Common myeloid progenitor, CD34-positive (primary cell): ENCODE measurements around the gene IGFN1.

Experiments
- CTCF ChIA-PET: fragments of 350-600 bp; sonication (Branson Sonifier 250); formaldehyde crosslinking; loops from one replicate; lab custom pipeline; 2021; ENCODE audit warnings: antibody characterized with exemption; lab: Charles Lee
- POLR2A ChIA-PET: fragments of 350-600 bp; sonication (Branson Sonifier 250); formaldehyde crosslinking; loops from one replicate; lab custom pipeline; 2021; ENCODE audit warnings: antibody characterized with exemption; lab: Charles Lee
- DNase-seq, 3 donors: peaks; one replicate each; pipeline versions ENCODE4 v3.0.0 to v3.0.0-alpha.2; 2013
- H3K27ac ChIP-seq, 2 experiments: 1 replicate in 1 of 2; 2 replicates in 1 of 2; pipeline ENCODE4 v1.7.0; 2013; ENCODE audit warnings: inconsistent platforms in 2 of 2, low read length in 2 of 2, mild to moderate bottlenecking in 2 of 2, low read depth in 1 of 2, moderate library complexity in 1 of 2; ENCODE audit not compliant: severe bottlenecking in 2 of 2, insufficient read depth in 1 of 2, poor library complexity in 1 of 2
- H3K27me3 ChIP-seq, 5 experiments: replicated peaks in 2 of 5; 1 replicate in 3 of 5; 2 replicates in 2 of 5; pipeline versions ENCODE4 v1.6.1 to v1.7.0; 2013; ENCODE audit warnings: low read length in 4 of 5, mild to moderate bottlenecking in 2 of 5, moderate library complexity in 2 of 5, inconsistent platforms in 1 of 5; ENCODE audit not compliant: insufficient read depth in 5 of 5, control insufficient read depth in 4 of 5
- H3K36me3 ChIP-seq, 4 experiments: 1 replicate in 2 of 4; 2 replicates in 2 of 4; pipeline versions ENCODE4 v1.6.1 to v1.7.0; 2013; ENCODE audit warnings: low read length in 3 of 4, control low read depth in 1 of 4, mild to moderate bottlenecking in 1 of 4; ENCODE audit not compliant: control insufficient read depth in 4 of 4, insufficient read depth in 4 of 4
- H3K4me1 ChIP-seq, 4 experiments: 1 replicate in 3 of 4; 2 replicates in 1 of 4; pipeline versions ENCODE4 v1.6.1 to v1.7.1; 2013; ENCODE audit warnings: low read length in 3 of 4, mild to moderate bottlenecking in 3 of 4, control low read depth in 1 of 4, inconsistent platforms in 1 of 4, moderate library complexity in 1 of 4; ENCODE audit not compliant: control insufficient read depth in 4 of 4, insufficient read depth in 4 of 4; ENCODE audit errors: control extremely low read depth in 1 of 4
- H3K4me3 ChIP-seq, 7 experiments: 1 replicate in 4 of 7; 2 replicates in 3 of 7; pipeline versions ENCODE4 v1.5.1 to v1.7.0; 2013; ENCODE audit warnings: mild to moderate bottlenecking in 7 of 7, low read length in 6 of 7, moderate library complexity in 6 of 7, inconsistent platforms in 2 of 7, low read depth in 2 of 7, control low read depth in 1 of 7; ENCODE audit not compliant: insufficient read depth in 4 of 7, control insufficient read depth in 1 of 7; ENCODE audit errors: extremely low read depth in 1 of 7
- H3K9me3 ChIP-seq, 5 experiments: 1 replicate in 4 of 5; 2 replicates in 1 of 5; pipeline versions ENCODE4 v1.6.1 to v1.7.1; 2013; ENCODE audit warnings: low read length in 4 of 5, mild to moderate bottlenecking in 2 of 5, inconsistent platforms in 1 of 5, low read depth in 1 of 5, moderate library complexity in 1 of 5; ENCODE audit not compliant: control insufficient read depth in 4 of 5, insufficient read depth in 2 of 5; ENCODE audit errors: control extremely low read depth in 1 of 5
- WGBS: methylation state at CpG from one replicate; pipeline ENCODE4 v1.1.5; 2013; ENCODE audit not compliant: insufficient coverage; 5-methylcytosine and 5-hydroxymethylcytosine counted together

The IGFN1 gene

DNA sequence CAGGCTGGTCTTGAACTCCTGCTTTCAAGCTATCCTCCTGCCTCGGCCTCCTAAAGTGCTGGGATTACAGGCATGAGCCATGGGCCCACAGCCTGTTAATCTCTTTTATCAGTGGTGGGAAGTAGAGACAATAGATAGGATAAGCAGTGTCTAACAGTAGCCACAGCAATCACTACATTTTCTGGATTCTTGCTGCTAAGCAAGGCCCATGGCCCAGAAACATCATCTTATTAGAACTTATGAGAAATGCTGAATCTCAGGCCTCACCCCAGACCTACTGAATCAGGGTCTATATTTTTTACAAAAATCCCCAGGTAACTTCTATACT is 29.7 kb downstream of the IGFN1 start:
- DNase-seq: no peak
- WGBS: no CpG with 5 or more reads among the region's 1 CpG
- Histone ChIP-seq H3K27me3 (no peaks in the 10 kb centered on the region), H3K27ac (no peak overlapping the region), H3K4me3 (no peak overlapping the region), H3K4me1 (no peaks in the 10 kb centered on the region), H3K36me3 (no peaks in the 10 kb centered on the region), H3K9me3 (no peaks in the 10 kb centered on the region)
- ChIA-PET POLR2A (no interaction called here), CTCF (no interaction called here)

DNA sequence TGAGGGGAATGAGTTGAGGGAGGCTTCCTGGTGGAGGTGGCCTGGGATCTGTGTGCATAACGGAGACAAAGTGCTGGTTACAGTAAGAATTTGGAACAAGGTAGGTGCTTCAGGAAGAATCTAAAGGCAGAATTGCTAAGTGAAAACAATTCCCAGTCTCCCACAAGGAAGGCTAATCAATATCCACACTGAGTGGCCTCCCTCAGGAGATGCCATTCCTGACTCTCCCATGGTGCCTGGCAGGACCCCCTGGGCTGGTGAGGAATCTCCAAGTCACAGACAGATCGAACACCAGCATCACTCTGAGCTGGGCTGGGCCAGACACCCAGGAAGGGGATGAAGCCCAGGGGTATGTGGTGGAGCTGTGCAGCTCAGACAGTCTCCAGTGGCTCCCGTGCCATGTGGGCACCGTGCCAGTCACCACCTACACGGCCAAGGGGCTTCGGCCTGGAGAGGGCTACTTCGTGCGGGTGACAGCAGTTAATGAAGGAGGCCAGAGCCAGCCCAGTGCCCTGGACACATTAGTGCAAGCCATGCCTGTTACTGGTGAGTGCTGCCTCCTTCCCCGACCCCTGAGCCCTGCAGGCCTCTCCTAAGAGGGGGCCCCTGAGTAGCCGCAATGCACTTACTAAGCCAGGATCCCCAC is 30.7 kb downstream of the IGFN1 start:
- H3K4me3 ChIP-seq: no peak overlapping the region
- WGBS: 95% methylated on average over 8 of the region's 10 CpGs
- H3K27ac ChIP-seq: no peak overlapping the region
- H3K4me1 ChIP-seq: no peaks in the 10 kb centered on the region
- CTCF ChIA-PET: interaction anchor here (1.2 to 2.3 kb wide), 2 partner anchors 73 to 132 kb away, joined by 3 to 8 read pairs; no protein-coding TSS in a partner anchor
- POLR2A ChIA-PET: no interaction called here
- H3K36me3 ChIP-seq: no peaks in the 10 kb centered on the region
- DNase-seq: no peak
- H3K9me3 ChIP-seq: no peaks in the 10 kb centered on the region
- no peaks in the 10 kb centered on the region for H3K27me3 ChIP-seq

- ChIA-PET POLR2A (no interaction called here), CTCF (interaction anchor here (1.0 to 2.3 kb wide), 5 partner anchors 44 to 250 kb away, joined by 3 to 8 read pairs (median 4); no protein-coding TSS in a partner anchor)
- H3K4me1 ChIP-seq: no peaks in the 10 kb centered on the region
- no peaks in the 10 kb centered on the region for H3K36me3 ChIP-seq
- no peaks in the 10 kb centered on the region for H3K9me3 ChIP-seq
- H3K4me3 ChIP-seq: no peak overlapping the region
- no peaks in the 10 kb centered on the region for H3K27me3 ChIP-seq
- H3K27ac ChIP-seq: no peak overlapping the region
- 93% methylated on average over 6 of the region's 6 CpGs for WGBS
- DNase-seq: no peak
Observed at GRCh38 chr1:201222125-201222524, 31.5 kb downstream of the IGFN1 start.

DNA sequence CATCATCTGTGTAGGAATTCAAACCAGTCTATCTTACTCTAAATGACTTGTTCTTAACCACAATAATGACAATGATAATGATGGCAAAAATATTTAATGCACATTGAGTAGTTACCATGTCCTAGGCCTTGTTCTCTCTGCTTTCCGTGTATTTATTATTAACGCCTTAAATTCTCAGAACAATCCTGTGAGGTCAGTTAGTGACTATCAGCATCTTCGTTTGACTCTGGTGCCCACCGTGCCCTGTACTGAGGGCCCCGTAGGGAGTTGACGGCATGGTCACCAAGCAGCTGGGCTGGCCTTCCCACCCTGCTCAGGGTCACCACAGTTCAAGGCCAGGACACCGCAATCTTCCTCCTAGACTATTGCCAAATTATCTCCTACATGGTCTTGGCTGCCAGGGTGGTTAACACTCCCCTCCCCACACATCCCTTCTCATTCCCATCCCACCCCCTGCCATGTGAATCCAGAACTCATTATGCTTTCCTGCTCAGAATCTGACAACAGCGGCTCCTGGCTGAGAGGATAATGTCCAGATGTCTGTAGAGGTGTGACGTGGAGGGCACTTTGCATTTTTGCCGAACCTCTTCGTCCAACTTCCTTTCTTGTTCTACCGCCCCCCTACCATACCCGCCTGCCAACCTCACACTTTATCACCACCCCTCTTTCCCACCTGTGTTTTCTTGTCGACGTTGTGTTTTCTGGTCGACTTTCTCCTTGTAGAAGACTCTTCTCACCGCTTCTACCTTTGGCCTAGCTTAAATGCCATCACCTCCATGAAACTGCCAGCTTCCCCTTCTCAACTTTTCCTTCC is 33.4 kb downstream of the IGFN1 start:
- Histone ChIP-seq H3K4me1 (no peaks in the 10 kb centered on the region), H3K36me3 (no peaks in the 10 kb centered on the region), H3K9me3 (no peaks in the 10 kb centered on the region), H3K4me3 (no peak overlapping the region), H3K27ac (no peak overlapping the region), H3K27me3 (peaks cover 0 to 3% (median 0%) of the 10 kb centered on the region in 5 experiments)
- WGBS: 94% methylated on average over 15 of the region's 17 CpGs
- CTCF ChIA-PET: interaction anchor here (0.5 to 2.3 kb wide), 4 partner anchors 75 to 316 kb away, joined by 3 to 8 read pairs (median 4); no protein-coding TSS in a partner anchor
- no peak for DNase-seq
- POLR2A ChIA-PET: no interaction called here

DNA sequence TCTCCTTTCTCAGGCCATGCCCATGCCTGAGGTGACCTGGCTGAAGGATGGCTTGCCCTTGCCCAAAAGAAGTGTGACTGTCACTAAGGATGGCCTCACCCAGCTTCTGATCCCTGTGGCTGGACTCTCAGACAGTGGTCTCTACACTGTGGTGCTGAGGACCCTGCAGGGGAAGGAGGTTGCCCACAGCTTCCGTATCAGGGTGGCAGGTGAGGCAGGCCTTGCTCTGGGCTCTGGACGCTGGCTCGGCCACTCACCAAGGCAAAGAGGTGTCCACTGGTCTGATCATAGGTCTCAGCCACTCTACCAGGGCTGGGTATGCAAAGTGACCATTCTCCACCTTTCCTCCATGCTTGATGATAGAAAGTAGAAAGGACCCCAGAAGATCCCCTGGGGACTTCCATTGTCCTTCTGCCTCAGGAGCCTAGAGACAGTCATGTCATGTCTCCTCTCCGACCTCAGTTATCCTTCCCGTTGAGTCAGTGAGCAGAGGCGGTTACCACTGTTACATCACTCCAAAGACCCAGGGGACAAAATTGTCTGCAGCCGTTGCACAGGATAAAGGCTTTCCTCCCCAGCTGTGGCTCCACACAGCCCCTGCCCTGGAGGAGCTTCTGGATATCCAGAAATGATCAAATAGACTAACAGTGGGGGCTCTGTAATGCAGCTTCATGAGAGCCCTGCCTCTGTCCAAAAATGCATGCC is 34.2 kb downstream of the IGFN1 start:
- 77% methylated on average over 6 of the region's 7 CpGs for WGBS
- peaks cover 0 to 3% (median 0%) of the 10 kb centered on the region in 5 experiments for H3K27me3 ChIP-seq
- POLR2A ChIA-PET: no interaction called here

DNA sequence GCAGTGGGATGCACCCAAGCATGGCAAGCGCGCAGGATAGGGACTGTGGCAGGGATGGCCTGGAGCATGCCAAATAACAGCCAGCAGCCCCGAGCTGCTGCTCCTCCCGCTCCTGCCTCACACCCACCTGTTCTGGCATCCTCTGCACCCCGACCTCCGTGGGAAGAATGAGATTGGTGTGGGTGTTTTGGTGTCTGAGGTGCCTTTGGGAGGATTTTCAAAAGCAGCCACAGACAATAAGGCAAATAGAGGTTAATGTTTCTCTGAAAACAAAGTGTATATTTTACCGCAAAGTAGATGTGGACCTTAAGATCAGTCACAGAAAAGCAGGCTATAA is 35.5 kb downstream of the IGFN1 start:
- DNase-seq: no peak
- CTCF ChIA-PET: interaction anchor here (1.1 kb wide), 1 partner anchor 201 kb away, joined by 3 read pairs; no protein-coding TSS in a partner anchor
- POLR2A ChIA-PET: no interaction called here

More for the DNA sequence above, 34.2 kb downstream of the IGFN1 start:
- DNase-seq: no peak
- no peaks in the 10 kb centered on the region for H3K4me1 ChIP-seq
- H3K36me3 ChIP-seq: no peaks in the 10 kb centered on the region
- H3K27ac ChIP-seq: no peak overlapping the region
- CTCF ChIA-PET: interaction anchor here (0.5 to 0.6 kb wide), 2 partner anchors 142 to 317 kb away, joined by 3 read pairs; no protein-coding TSS in a partner anchor
- H3K4me3 ChIP-seq: no peak overlapping the region
- H3K9me3 ChIP-seq: no peaks in the 10 kb centered on the region

More for the DNA sequence above, 35.5 kb downstream of the IGFN1 start:
- Histone ChIP-seq H3K4me3 (no peak overlapping the region), H3K27me3 (peaks cover 0 to 5% (median 0%) of the 10 kb centered on the region in 5 experiments), H3K4me1 (no peaks in the 10 kb centered on the region), H3K36me3 (no peaks in the 10 kb centered on the region), H3K9me3 (no peaks in the 10 kb centered on the region), H3K27ac (no peak overlapping the region)
- WGBS: 75% methylated on average over 4 of the region's 7 CpGs
